ENCODE measurements around the gene EPC2.

The EPC2 gene

DNA sequence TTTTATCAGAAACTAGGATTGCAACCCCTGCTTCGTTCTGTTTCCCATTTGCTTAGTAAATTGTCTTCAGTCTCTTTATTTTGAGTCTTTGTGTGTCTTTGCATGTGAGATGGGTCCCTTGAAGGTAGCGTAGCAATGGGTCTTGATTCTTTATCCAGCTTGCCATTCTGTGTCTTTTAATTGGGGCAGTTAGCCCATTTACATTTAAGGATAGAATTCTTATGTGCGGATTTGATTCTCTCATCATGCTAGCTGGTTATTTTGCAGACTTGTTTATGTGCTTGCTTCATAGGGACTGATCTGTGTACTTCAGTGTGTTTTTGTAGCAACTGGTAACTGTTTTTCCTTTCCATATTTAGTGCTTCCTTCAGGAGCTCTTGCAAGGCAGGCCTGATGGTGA, 73.5 kb downstream of the EPC2 start:
- H3K27me3 ChIP-seq (ENCODE audit: insufficient read depth, low read length): no peaks in the 10 kb centered on the region
- H3K36me3 ChIP-seq (ENCODE audit: insufficient read depth, low read depth, low read length): no peaks in the 10 kb centered on the region
- H3K9ac ChIP-seq (ENCODE audit: low read depth, low read length): no peak overlapping the region
- no peak overlapping the region for H3K4me3 ChIP-seq (ENCODE audit: low read length)
- peaks cover 13% of the 10 kb centered on the region for H3K4me1 ChIP-seq (ENCODE audit: insufficient read depth, low read length)
- no peak overlapping the region for H3K27ac ChIP-seq (ENCODE audit: low read length)
- H3K9me3 ChIP-seq (ENCODE audit: insufficient read depth, low read depth, low read length): no peaks in the 10 kb centered on the region

DNA sequence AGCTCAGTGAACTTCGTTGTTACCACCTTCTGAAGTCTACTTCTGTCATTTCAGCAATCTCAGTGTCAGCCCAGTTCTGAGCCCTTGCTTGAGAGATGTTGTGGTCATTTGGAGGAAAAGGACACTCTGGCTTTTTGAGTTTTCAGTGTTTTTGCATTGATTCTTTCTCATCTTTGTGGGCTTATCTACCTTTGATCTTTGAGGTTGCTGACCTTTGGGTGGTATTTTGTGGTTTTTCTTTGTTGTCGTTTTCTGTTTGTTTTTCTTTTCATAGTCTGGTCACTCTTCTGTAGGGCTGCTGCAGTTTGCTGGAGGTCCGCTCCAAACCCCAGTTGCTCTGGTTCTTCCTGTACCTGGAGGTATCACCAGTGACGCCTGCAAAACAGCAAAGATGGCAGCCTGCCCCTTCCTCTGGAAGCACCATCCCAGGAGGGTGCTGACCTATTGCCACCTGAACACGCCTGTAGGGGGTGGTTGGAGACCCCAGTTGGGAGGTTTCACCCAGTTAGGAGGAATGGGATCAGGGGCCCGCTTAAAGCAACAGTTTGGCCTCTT, 74.7 kb downstream of the EPC2 start:
- Histone ChIP-seq H3K9me3 (ENCODE audit: insufficient read depth, low read depth, low read length) (no peaks in the 10 kb centered on the region), H3K9ac (ENCODE audit: low read depth, low read length) (no peak overlapping the region), H3K4me1 (ENCODE audit: insufficient read depth, low read length) (peaks cover 17% of the 10 kb centered on the region), H3K4me3 (ENCODE audit: low read length) (no peak overlapping the region), H3K36me3 (ENCODE audit: insufficient read depth, low read depth, low read length) (no peaks in the 10 kb centered on the region), H3K27me3 (ENCODE audit: insufficient read depth, low read length) (no peaks in the 10 kb centered on the region), H3K27ac (ENCODE audit: low read length) (no peak overlapping the region)

DNA sequence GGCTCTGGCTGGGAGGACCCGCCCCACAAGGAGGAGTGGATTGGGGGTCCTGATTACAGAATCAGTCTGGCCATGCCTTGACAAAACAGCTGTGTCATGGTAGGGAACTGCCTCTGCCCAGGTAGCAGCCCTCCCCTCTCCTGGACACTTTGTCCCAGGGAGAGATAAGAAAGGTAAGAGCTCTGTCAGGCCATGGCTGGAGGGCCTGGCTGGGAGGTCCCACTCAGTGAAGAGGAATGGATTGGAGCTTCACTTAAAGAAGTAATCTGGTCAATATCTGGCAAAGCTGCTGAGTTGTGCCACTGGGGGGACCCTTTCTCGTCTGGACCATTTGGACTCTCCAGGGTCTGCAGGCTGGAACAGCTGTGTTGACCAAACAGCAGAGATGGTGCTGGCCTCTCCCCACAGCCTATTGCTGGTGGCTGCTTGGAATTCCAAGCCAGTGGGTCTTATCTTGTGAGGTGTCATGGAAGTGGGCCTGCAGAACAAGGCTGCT, 75.4 kb downstream of the EPC2 start:
- no peak overlapping the region for H3K9ac ChIP-seq (ENCODE audit: low read depth, low read length)
- peaks cover 17% of the 10 kb centered on the region for H3K4me1 ChIP-seq (ENCODE audit: insufficient read depth, low read length)
- H3K4me3 ChIP-seq (ENCODE audit: low read length): no peak overlapping the region
- no peak overlapping the region for H3K27ac ChIP-seq (ENCODE audit: low read length)
- no peaks in the 10 kb centered on the region for H3K9me3 ChIP-seq (ENCODE audit: insufficient read depth, low read depth, low read length)
- no peaks in the 10 kb centered on the region for H3K36me3 ChIP-seq (ENCODE audit: insufficient read depth, low read depth, low read length)
- no peaks in the 10 kb centered on the region for H3K27me3 ChIP-seq (ENCODE audit: insufficient read depth, low read length)

DNA sequence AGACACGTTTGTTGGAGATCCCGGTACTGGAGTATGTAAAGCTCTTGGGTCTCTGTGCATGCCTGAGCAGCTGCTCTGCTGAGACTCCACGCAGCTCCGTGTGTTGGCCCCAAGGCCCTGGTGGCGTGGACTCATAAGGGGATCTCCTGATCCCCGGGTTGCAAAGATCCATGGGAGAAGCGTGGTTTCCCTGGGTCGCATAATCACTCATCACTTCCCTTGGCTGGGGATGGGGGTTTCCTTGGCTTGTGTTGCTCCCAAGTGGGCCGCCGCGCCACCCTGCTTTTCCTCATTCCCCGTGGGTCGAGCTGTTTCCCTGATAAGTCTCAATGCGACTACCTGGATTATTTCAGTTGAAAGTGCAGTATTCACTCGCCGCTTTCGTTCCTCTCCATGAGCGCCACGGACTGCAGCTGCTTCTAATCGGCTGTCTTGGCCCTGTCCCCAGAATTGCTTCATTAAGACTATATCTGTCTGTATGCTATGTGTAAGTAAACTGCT, 76.0 kb downstream of the EPC2 start:
- Histone ChIP-seq H3K4me3 (ENCODE audit: low read length) (no peak overlapping the region), H3K4me1 (ENCODE audit: insufficient read depth, low read length) (peaks cover 17% of the 10 kb centered on the region), H3K36me3 (ENCODE audit: insufficient read depth, low read depth, low read length) (no peaks in the 10 kb centered on the region), H3K9ac (ENCODE audit: low read depth, low read length) (no peak overlapping the region), H3K9me3 (ENCODE audit: insufficient read depth, low read depth, low read length) (no peaks in the 10 kb centered on the region), H3K27ac (ENCODE audit: low read length) (no peak overlapping the region), H3K27me3 (ENCODE audit: insufficient read depth, low read length) (no peaks in the 10 kb centered on the region)

DNA sequence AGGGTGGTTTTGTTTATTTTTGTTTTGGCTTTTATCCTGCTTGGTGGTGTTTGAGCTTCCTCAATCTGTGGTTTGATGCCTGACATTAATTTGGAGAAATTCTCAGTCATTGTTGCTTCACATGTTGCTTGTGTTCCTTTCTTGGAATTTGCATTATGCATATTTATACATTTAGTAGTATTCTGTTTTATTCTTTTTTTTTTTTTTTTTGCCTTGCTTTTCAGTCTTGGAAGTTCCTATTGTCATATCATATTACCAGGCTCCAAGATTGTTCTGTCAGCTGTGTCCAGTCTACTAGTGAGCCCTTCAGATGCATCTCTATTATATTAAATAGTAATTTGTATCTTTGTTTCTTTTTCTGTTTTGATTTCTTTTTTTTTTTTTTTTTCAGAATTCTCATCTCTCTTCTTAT, 77.0 kb downstream of the EPC2 start:
- H3K4me1 ChIP-seq (ENCODE audit: insufficient read depth, low read length): peaks cover 21% of the 10 kb centered on the region
- H3K4me3 ChIP-seq (ENCODE audit: low read length): no peak overlapping the region
- H3K9me3 ChIP-seq (ENCODE audit: insufficient read depth, low read depth, low read length): no peaks in the 10 kb centered on the region
- H3K27ac ChIP-seq (ENCODE audit: low read length): no peak overlapping the region
- H3K36me3 ChIP-seq (ENCODE audit: insufficient read depth, low read depth, low read length): no peaks in the 10 kb centered on the region
- H3K27me3 ChIP-seq (ENCODE audit: insufficient read depth, low read length): no peaks in the 10 kb centered on the region
- H3K9ac ChIP-seq (ENCODE audit: low read depth, low read length): no peak overlapping the region

DNA sequence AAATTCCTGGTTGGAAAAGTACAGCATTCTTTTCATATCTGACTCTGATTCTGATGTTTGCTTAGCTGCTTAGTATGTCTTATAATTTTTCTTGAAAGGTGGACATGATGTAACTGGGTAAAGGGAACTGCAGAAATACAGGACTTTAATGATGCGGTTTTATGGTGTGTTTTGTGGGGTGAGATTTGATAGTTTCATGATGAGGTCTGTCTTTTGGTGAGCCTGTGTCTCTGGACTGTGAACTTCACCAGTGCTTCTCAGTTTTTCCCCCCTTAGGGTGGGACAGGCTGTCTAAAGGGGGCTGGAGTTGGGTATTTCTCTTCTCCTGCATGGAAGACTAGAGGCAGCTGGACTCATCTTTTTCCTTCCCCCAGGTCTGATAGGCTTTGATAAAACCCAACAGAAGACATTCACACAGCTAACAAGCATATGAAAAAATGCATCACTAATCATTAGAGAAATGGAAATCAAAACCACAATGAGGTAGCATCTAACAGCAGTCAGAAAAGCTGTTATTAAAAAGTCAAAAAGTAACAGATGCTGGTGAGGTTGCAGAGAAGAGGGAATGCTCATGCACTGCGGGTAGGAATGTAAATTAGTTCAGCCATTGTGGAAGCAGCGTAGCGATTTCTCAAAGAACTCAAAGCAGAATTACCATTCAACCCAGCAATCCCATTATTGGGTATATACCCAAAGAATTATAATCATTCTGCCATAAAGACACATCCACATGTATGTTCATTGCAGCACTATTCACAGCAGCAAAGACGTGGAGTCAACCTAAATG, 77.6 kb downstream of the EPC2 start:
- no peaks in the 10 kb centered on the region for H3K36me3 ChIP-seq (ENCODE audit: insufficient read depth, low read depth, low read length)
- H3K27me3 ChIP-seq (ENCODE audit: insufficient read depth, low read length): no peaks in the 10 kb centered on the region
- peaks cover 21% of the 10 kb centered on the region for H3K4me1 ChIP-seq (ENCODE audit: insufficient read depth, low read length)
- no peak overlapping the region for H3K27ac ChIP-seq (ENCODE audit: low read length)
- H3K4me3 ChIP-seq (ENCODE audit: low read length): no peak overlapping the region
- peaks cover 2% of the 10 kb centered on the region; the same call in 1 of the 2 replicates for H3K9me3 ChIP-seq (ENCODE audit: insufficient read depth, low read depth, low read length)
- H3K9ac ChIP-seq (ENCODE audit: low read depth, low read length): no peak overlapping the region

DNA sequence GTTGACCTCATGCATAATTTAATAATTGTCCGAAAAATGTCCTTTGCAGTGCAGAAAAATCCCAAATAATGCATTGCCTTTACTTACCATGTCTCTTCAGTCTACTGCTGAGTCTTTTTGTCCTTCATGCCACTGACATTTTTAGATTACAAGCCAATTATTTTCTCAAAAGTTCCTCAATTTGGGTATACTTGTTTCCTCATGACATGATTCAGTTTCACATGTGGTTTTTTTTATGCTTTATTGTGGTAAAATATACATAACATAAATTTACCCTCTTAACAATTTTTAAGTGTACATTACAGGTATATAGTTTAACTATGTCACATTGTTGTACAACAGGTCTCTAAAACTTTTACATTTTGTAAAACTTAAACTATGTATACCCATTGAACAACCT, 81.0 kb downstream of the EPC2 start:
- Histone ChIP-seq H3K9me3 (ENCODE audit: insufficient read depth, low read depth, low read length) (peaks cover 2% of the 10 kb centered on the region; the same call in 1 of the 2 replicates), H3K27me3 (ENCODE audit: insufficient read depth, low read length) (no peaks in the 10 kb centered on the region), H3K27ac (ENCODE audit: low read length) (no peak overlapping the region), H3K36me3 (ENCODE audit: insufficient read depth, low read depth, low read length) (no peaks in the 10 kb centered on the region), H3K4me1 (ENCODE audit: insufficient read depth, low read length) (peaks cover 21% of the 10 kb centered on the region), H3K9ac (ENCODE audit: low read depth, low read length) (no peak overlapping the region), H3K4me3 (ENCODE audit: low read length) (no peak overlapping the region)

DNA sequence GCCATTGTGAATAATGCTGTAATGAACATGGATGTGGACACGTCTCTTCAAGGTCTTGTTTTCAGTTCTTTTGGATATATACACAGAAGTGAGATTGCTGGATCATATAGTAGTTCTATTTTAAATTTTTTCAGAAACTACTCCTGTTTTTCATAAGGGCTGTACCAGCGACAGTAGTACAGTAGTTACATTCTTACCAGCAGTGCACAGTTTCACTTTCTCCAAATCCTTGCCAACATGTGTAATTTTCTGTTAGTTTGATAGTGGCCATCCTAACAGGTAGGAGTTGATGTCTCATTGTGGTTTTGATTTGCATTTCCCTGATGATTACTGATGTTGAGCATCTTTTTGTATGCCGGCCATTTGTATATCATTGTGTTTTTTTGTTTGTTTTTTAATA, 81.7 kb downstream of the EPC2 start:
- no peaks in the 10 kb centered on the region for H3K27me3 ChIP-seq (ENCODE audit: insufficient read depth, low read length)
- H3K27ac ChIP-seq (ENCODE audit: low read length): no peak overlapping the region
- H3K9ac ChIP-seq (ENCODE audit: low read depth, low read length): no peak overlapping the region
- peaks cover 2% of the 10 kb centered on the region; the same call in 1 of the 2 replicates for H3K9me3 ChIP-seq (ENCODE audit: insufficient read depth, low read depth, low read length)
- H3K4me1 ChIP-seq (ENCODE audit: insufficient read depth, low read length): peaks cover 21% of the 10 kb centered on the region
- no peaks in the 10 kb centered on the region for H3K36me3 ChIP-seq (ENCODE audit: insufficient read depth, low read depth, low read length)
- no peak overlapping the region for H3K4me3 ChIP-seq (ENCODE audit: low read length)

DNA sequence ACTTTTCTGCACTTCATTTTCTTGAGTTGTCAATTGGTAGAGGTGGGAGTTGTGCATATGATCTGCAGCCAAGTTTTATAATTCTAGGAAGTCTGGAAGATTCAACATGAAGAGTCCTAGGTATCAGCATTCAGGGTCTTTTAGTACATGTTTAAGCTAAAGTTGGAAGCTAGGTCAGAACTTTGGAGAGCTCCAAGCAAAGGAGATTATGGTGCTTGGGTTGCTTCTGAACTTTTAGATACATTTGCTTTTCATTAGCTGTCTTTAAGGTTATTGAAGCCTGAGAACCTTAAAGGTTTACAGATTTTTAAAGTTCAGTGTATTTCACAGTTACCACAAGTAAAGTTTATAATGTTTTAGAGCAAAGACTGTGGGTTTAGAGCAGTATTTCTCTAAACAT, 85.5 kb downstream of the EPC2 start:
- no peak overlapping the region for H3K4me3 ChIP-seq (ENCODE audit: low read length)
- H3K9me3 ChIP-seq (ENCODE audit: insufficient read depth, low read depth, low read length): peaks cover 2% of the 10 kb centered on the region; the same call in 1 of the 2 replicates
- no peaks in the 10 kb centered on the region for H3K27me3 ChIP-seq (ENCODE audit: insufficient read depth, low read length)
- no peaks in the 10 kb centered on the region for H3K36me3 ChIP-seq (ENCODE audit: insufficient read depth, low read depth, low read length)
- H3K27ac ChIP-seq (ENCODE audit: low read length): no peak overlapping the region
- no peak overlapping the region for H3K9ac ChIP-seq (ENCODE audit: low read depth, low read length)
- peaks cover 4% of the 10 kb centered on the region; the same call in 1 of the 2 replicates for H3K4me1 ChIP-seq (ENCODE audit: insufficient read depth, low read length)

DNA sequence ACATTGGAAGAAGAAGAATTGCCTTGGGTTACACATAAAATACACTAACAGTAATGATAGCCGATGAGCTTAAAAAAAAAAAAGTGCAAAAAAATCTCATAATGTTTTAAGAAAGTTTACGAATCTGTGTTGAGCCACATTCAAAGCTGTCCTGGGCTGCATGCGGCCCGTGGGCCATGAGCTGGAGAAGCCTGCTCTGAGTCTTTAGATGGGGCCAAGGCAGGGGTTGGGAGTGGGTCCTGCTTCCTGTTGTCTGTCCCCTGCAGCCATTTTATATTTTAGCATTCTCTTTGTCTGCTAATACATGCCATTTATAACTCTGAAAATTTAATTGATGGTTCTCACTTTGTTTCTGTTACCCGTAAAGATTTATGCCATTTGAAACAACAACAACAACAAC, 93.2 kb downstream of the EPC2 start:
- no peak overlapping the region for H3K4me3 ChIP-seq (ENCODE audit: low read length)
- no peaks in the 10 kb centered on the region for H3K27me3 ChIP-seq (ENCODE audit: insufficient read depth, low read length)
- H3K36me3 ChIP-seq (ENCODE audit: insufficient read depth, low read depth, low read length): no peaks in the 10 kb centered on the region
- H3K27ac ChIP-seq (ENCODE audit: low read length): no peak overlapping the region
- no peaks in the 10 kb centered on the region for H3K9me3 ChIP-seq (ENCODE audit: insufficient read depth, low read depth, low read length)
- H3K9ac ChIP-seq (ENCODE audit: low read depth, low read length): no peak overlapping the region
- H3K4me1 ChIP-seq (ENCODE audit: insufficient read depth, low read length): peaks cover 7% of the 10 kb centered on the region; the same call in 1 of the 2 replicates

DNA sequence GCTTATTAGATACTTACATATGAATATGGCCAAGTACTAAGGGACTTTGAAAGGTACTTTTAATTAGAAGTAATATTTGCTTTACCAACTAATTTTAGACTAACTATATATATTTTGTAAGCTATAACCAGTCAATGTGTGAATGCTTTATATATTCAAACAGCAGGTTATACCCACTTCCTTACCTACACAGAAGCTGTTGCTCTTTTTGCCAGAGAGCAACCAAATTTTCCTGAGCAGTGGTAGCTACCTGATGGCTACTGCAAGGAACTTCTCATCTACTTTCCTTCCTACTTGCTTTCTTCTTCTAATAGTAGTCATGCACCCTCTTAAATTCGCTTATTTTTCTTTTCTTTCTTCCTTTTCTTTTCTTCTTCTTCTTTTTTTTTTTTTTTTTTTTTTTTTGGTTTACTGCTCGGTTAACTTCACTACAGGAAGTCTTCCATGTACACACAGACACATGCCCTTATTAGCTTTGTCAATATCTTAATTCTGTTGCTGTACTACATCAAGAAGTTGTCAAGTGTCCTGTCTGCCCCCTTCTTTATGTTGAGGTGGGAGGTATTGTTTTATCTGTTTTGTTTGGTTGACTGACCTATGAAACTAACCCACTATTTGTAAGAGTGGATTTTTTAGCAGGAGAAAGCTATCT, 95.0 kb downstream of the EPC2 start:
- Histone ChIP-seq H3K9me3 (ENCODE audit: insufficient read depth, low read depth, low read length) (no peaks in the 10 kb centered on the region), H3K4me3 (ENCODE audit: low read length) (no peak overlapping the region), H3K4me1 (ENCODE audit: insufficient read depth, low read length) (peaks cover 11% of the 10 kb centered on the region; the same call in 1 of the 2 replicates), H3K27ac (ENCODE audit: low read length) (no peak overlapping the region), H3K9ac (ENCODE audit: low read depth, low read length) (no peak overlapping the region), H3K27me3 (ENCODE audit: insufficient read depth, low read length) (no peaks in the 10 kb centered on the region), H3K36me3 (ENCODE audit: insufficient read depth, low read depth, low read length) (no peaks in the 10 kb centered on the region)
